ENCODE data around the gene RAB39A.

- TF ChIP-seq FOXA1 (IDR thresholded peaks at IDR 0.05) (no peak), MAX (IDR thresholded peaks at IDR 0.05) (no peak), CTCF (IDR thresholded peaks at IDR 0.05; ENCODE audit: low read depth, low read length, missing input control) (no peak), RAD21 (IDR thresholded peaks at IDR 0.05) (no peak), JUND (IDR thresholded peaks at IDR 0.05) (no peak), REST (IDR thresholded peaks at IDR 0.05) (no peak), ZBTB33 (IDR thresholded peaks at IDR 0.05) (no peak), YY1 (IDR thresholded peaks at IDR 0.05) (no peak), GABPA (IDR thresholded peaks at IDR 0.05 in 1 of 2, conservative IDR thresholded peaks at IDR 0.05 in 1 of 2) (no peak), NR2F2 (IDR thresholded peaks at IDR 0.05) (no peak)
Observed at GRCh38 chr11:107951155-107951554, 22.9 kb downstream of the RAB39A start.
